ENCODE results near the gene SSBP3. TPM values are rescaled to one million over a fixed set of nuclear protein-coding genes. Genes with fewer than 3 reads are reported as not detected.
"Not testable (repeated sequence)": the region's sequence is repeated elsewhere in the genome, so short reads cannot be mapped to it uniquely, and the experiment has no call there.

The SSBP3 gene
- total RNA-seq, 2 experiments from 2014 or later, result 55.0 to 58.3 TPM

DNA sequence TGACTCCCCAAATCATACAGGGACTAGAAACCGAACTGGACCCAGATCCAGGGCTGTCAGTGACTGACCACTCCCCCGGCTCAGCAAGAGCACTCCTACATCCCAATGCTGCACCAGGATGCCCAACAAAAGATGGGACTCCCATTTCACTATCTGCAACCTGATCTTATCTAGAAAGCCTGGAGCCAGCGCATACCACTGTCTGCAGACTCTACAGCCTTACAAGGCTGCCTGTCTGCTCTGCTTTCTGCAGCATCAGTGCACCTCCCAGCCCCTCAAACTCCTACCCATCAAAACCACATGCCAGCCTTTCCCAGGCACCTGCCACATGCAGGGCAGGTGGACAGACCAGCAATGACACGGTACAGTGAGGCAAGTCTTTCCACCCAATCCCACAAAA lies 52.2 kb downstream of the SSBP3 start:
- no peak for DNase-seq
- Mint-ChIP-seq H3K27me3 (ENCODE audit: low read depth) (no peaks in the 10 kb centered on the region), H3K4me1 (ENCODE audit: low read depth) (peaks cover 83% of the 10 kb centered on the region), H3K9me3 (no peaks in the 10 kb centered on the region), H3K4me3 (no peak overlapping the region), H3K36me3 (ENCODE audit: low read depth) (no peaks in the 10 kb centered on the region), H3K27ac (no peak overlapping the region)
- intact Hi-C loops (cut with micrococcal nuclease), result no loop called here
- CTCF ChIA-PET, result no interaction called here

DNA sequence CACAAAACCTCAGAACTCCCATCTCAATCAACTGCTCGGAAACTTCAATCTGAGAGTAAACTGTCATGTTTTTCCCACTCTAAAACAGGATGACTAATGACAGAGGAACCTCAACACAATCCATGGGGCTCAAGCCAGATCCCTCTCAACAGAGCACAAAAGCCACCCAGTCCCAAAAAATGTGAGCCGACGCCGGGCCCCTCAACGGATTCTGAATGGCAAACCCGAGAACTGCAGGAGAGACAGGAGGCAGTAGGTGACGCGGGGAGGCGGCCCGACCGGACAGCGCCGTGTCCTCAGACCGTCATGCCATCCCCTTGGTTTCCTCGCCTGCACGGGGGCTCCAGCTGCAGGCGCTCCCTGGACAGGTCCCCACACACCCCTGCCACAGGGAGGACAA lies 53.4 kb downstream of the SSBP3 start:
- Mint-ChIP-seq H3K27ac (no peak overlapping the region), H3K4me3 (no peak overlapping the region), H3K36me3 (ENCODE audit: low read depth) (no peaks in the 10 kb centered on the region), H3K4me1 (ENCODE audit: low read depth) (peaks cover 74% of the 10 kb centered on the region), H3K27me3 (ENCODE audit: low read depth) (no peaks in the 10 kb centered on the region), H3K9me3 (no peaks in the 10 kb centered on the region)
- intact Hi-C loops (cut with micrococcal nuclease), result no loop called here
- CTCF ChIA-PET, result interaction anchor here (1.5 kb wide), 1 partner anchor 53 kb away, joined by 3 read pairs; the partner anchor contains the start of gene SSBP3
- no peak for DNase-seq

DNA sequence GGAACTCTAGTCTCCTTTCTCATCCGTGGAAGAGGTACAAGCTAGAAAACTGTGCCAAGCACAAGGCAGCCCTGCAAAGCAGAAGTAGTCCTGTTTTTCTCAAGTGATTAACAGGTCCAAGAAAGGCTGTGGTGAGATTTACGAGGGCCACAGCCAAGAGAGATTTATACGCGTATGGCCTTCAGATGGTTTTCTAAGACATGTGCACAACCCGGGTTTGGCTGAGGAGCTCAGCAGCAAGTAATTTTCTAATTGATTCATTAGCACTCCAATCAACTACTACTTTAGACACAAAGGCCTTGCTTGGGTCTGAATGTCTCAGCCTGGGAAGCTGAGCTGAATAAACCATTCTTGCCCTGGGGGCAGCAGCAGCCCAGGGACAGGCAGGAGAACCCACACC lies 55.8 kb downstream of the SSBP3 start:
- intact Hi-C loops (cut with micrococcal nuclease), result no loop called here
- Mint-ChIP-seq H3K4me3 (no peak overlapping the region), H3K27ac (no peak overlapping the region), H3K9me3 (no peaks in the 10 kb centered on the region), H3K36me3 (ENCODE audit: low read depth) (no peaks in the 10 kb centered on the region), H3K4me1 (ENCODE audit: low read depth) (peaks cover 52% of the 10 kb centered on the region), H3K27me3 (ENCODE audit: low read depth) (no peaks in the 10 kb centered on the region)
- no peak for DNase-seq
- CTCF ChIA-PET, result interaction anchor here (0.7 kb wide), 1 partner anchor 11 kb away, joined by 3 read pairs; no protein-coding TSS in a partner anchor

DNA sequence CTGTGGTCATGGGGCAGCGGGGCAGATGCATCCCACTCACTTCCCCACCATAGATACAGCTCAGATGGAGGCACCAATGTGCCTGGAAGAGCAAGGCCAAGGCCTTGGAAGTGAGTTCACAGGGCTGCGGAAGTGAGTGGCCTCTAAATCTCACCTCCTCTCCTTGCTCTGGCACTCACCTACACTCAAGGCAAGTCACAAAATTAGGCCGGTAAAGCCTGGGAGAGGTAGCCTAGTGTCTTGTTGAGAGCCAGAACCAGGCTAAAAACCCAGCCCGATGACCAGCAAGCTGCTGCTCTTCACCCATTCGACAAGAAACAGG lies 57.5 kb downstream of the SSBP3 start:
- CTCF ChIA-PET, result no interaction called here
- Mint-ChIP-seq H3K4me3 (no peak overlapping the region), H3K9me3 (no peaks in the 10 kb centered on the region), H3K36me3 (ENCODE audit: low read depth) (no peaks in the 10 kb centered on the region), H3K27ac (no peak overlapping the region), H3K4me1 (ENCODE audit: low read depth) (peaks cover 43% of the 10 kb centered on the region), H3K27me3 (ENCODE audit: low read depth) (no peaks in the 10 kb centered on the region)
- intact Hi-C loops (cut with micrococcal nuclease), result no loop called here
- DNase-seq, result no peak

GRCh38 chr1:54347955-54348699 lies 58.1 kb downstream of the SSBP3 start:
- H3K4me3 Mint-ChIP-seq, result no peak overlapping the region
- no peak overlapping the region for H3K27ac Mint-ChIP-seq
- CTCF ChIA-PET, result no interaction called here
- intact Hi-C loops (cut with micrococcal nuclease), result no loop called here
- H3K27me3 Mint-ChIP-seq (ENCODE audit: low read depth), result no peaks in the 10 kb centered on the region
- peaks cover 39% of the 10 kb centered on the region for H3K4me1 Mint-ChIP-seq (ENCODE audit: low read depth)
- H3K36me3 Mint-ChIP-seq (ENCODE audit: low read depth), result no peaks in the 10 kb centered on the region
- DNase-seq, result no peak
- H3K9me3 Mint-ChIP-seq, result no peaks in the 10 kb centered on the region

DNA sequence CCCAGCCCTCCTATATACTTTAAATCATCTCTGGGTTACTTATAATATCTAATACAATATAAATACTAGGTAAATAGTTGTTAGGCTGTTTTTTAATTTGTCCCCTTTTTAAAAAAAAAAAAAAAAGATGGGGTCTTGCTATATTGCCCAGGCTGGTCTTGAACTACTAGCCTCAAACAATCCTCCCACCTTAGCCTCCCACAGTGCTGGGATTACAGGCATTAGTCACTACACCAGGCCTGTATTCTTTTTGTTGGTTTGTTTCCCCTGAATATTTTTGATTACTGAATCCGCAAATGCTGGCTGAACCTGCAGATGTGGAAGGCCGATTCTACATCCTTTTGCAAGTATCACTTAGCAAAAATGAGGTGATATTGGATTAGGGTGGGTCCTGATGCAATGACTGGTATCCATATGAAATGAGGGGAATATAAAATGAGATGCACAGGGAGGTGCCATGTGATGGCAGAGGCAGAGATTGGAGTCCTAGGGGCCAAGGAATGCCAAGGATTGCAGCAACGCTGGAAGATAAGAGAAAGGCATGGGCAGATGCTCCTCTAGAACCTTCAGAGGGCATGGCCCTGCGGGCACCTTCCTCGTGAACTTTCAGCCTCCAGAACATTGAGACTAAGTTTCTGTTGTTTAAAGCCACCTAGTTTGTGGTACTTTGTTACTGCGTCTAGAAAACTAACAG lies 58.8 kb downstream of the SSBP3 start:
- DNase-seq, result no peak
- Mint-ChIP-seq H3K4me1 (ENCODE audit: low read depth) (peaks cover 32% of the 10 kb centered on the region), H3K9me3 (no peaks in the 10 kb centered on the region), H3K27ac (no peak overlapping the region), H3K36me3 (ENCODE audit: low read depth) (no peaks in the 10 kb centered on the region), H3K27me3 (ENCODE audit: low read depth) (no peaks in the 10 kb centered on the region), H3K4me3 (no peak overlapping the region)
- CTCF ChIA-PET, result no interaction called here
- intact Hi-C loops (cut with micrococcal nuclease), result no loop called here

GRCh38 chr1:54345548-54345947 lies 60.6 kb downstream of the SSBP3 start:
- H3K27ac Mint-ChIP-seq; H3K9me3 Mint-ChIP-seq; H3K36me3 Mint-ChIP-seq (ENCODE audit: low read depth); H3K27me3 Mint-ChIP-seq (ENCODE audit: low read depth); DNase-seq; intact Hi-C loops (cut with micrococcal nuclease); CTCF ChIA-PET; H3K4me3 Mint-ChIP-seq: not testable (repeated sequence)
- peaks cover 25% of the 10 kb centered on the region for H3K4me1 Mint-ChIP-seq (ENCODE audit: low read depth)

GRCh38 chr1:54345116-54345515 lies 61.1 kb downstream of the SSBP3 start:
- CTCF ChIA-PET, result no interaction called here
- Mint-ChIP-seq H3K27ac (no peak overlapping the region), H3K27me3 (ENCODE audit: low read depth) (no peaks in the 10 kb centered on the region), H3K9me3 (no peaks in the 10 kb centered on the region), H3K4me3 (no peak overlapping the region), H3K36me3 (ENCODE audit: low read depth) (no peaks in the 10 kb centered on the region), H3K4me1 (ENCODE audit: low read depth) (peaks cover 23% of the 10 kb centered on the region)
- no peak for DNase-seq
- intact Hi-C loops (cut with micrococcal nuclease), result no loop called here

GRCh38 chr1:54342742-54343687 lies 63.2 kb downstream of the SSBP3 start:
- no peak overlapping the region for H3K4me3 Mint-ChIP-seq
- CTCF ChIA-PET, result interaction anchor here (1.9 kb wide), 1 partner anchor 10 kb away, joined by 4 read pairs; no protein-coding TSS in a partner anchor
- peaks cover 36% of the 10 kb centered on the region for H3K4me1 Mint-ChIP-seq (ENCODE audit: low read depth)
- no peaks in the 10 kb centered on the region for H3K36me3 Mint-ChIP-seq (ENCODE audit: low read depth)
- no peak for DNase-seq
- intact Hi-C loops (cut with micrococcal nuclease), result no loop called here
- no peaks in the 10 kb centered on the region for H3K9me3 Mint-ChIP-seq
- H3K27ac Mint-ChIP-seq, result no peak overlapping the region
- H3K27me3 Mint-ChIP-seq (ENCODE audit: low read depth), result no peaks in the 10 kb centered on the region

- Mint-ChIP-seq H3K27ac (no peak overlapping the region), H3K36me3 (ENCODE audit: low read depth) (no peaks in the 10 kb centered on the region), H3K27me3 (ENCODE audit: low read depth) (no peaks in the 10 kb centered on the region), H3K4me1 (ENCODE audit: low read depth) (peaks cover 35% of the 10 kb centered on the region), H3K4me3 (no peak overlapping the region), H3K9me3 (no peaks in the 10 kb centered on the region)
- CTCF ChIA-PET, result interaction anchor here (1.9 kb wide), 1 partner anchor 9 kb away, joined by 4 read pairs; no protein-coding TSS in a partner anchor
- intact Hi-C loops (cut with micrococcal nuclease), result no loop called here
- DNase-seq, result no peak
Measured at GRCh38 chr1:54342288-54342687, 63.9 kb downstream of the SSBP3 start.

DNA sequence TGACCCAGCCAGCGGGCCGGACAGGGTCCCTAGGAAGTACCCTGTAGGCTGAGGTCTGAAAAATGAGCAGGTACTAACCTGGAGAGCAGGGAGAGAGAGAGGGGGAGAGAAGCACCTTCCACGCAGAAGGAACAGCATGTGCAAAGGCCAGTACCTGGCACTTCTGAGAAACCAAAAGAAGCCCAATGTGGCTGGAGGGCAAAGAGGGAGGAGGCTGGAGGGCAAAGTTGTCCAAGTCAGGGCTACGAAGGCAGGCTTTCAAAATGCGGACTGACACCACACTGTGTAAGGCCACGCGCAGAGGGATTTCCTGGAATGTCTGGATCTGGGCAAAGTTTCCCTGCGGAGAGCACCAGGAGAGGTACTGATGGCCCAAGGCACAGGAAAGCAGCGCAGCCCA lies 64.4 kb downstream of the SSBP3 start:
- Mint-ChIP-seq H3K36me3 (ENCODE audit: low read depth) (no peaks in the 10 kb centered on the region), H3K4me1 (ENCODE audit: low read depth) (peaks cover 38% of the 10 kb centered on the region), H3K27ac (no peak overlapping the region), H3K4me3 (no peak overlapping the region), H3K9me3 (no peaks in the 10 kb centered on the region), H3K27me3 (ENCODE audit: low read depth) (no peaks in the 10 kb centered on the region)
- intact Hi-C loops (cut with micrococcal nuclease), result no loop called here
- CTCF ChIA-PET, result no interaction called here
- DNase-seq, result no peak

GRCh38 chr1:54340878-54341277 lies 65.3 kb downstream of the SSBP3 start:
- DNase-seq, result no peak
- Mint-ChIP-seq H3K27me3 (ENCODE audit: low read depth) (no peaks in the 10 kb centered on the region), H3K36me3 (ENCODE audit: low read depth) (no peaks in the 10 kb centered on the region), H3K27ac (no peak overlapping the region), H3K9me3 (no peaks in the 10 kb centered on the region), H3K4me3 (no peak overlapping the region), H3K4me1 (ENCODE audit: low read depth) (peaks cover 43% of the 10 kb centered on the region)
- intact Hi-C loops (cut with micrococcal nuclease), result no loop called here
- CTCF ChIA-PET, result no interaction called here

All from activated naive CD4-positive, alpha-beta T cell treated with anti-CD3 and anti-CD28 coated beads for 36 hours (primary cell).